Stimulated activated CD8-positive, alpha-beta memory T cell treated with anti-CD3 and anti-CD28 coated beads, Interleukin-7, amount 100 ng/mL, for 4 hours (primary cell): ENCODE results near the gene NDOR1.
"Not testable (repeated sequence)": the region's sequence is repeated elsewhere in the genome, so short reads cannot be mapped to it uniquely, and the experiment has no call there.

Experiments
- DNase-seq, 2 donors: peaks; one replicate each; pipeline ENCODE4 v3.0.0-alpha.2; 2020; ENCODE audit warnings: low read depth in 2 of 2

Gene NDOR1

DNA sequence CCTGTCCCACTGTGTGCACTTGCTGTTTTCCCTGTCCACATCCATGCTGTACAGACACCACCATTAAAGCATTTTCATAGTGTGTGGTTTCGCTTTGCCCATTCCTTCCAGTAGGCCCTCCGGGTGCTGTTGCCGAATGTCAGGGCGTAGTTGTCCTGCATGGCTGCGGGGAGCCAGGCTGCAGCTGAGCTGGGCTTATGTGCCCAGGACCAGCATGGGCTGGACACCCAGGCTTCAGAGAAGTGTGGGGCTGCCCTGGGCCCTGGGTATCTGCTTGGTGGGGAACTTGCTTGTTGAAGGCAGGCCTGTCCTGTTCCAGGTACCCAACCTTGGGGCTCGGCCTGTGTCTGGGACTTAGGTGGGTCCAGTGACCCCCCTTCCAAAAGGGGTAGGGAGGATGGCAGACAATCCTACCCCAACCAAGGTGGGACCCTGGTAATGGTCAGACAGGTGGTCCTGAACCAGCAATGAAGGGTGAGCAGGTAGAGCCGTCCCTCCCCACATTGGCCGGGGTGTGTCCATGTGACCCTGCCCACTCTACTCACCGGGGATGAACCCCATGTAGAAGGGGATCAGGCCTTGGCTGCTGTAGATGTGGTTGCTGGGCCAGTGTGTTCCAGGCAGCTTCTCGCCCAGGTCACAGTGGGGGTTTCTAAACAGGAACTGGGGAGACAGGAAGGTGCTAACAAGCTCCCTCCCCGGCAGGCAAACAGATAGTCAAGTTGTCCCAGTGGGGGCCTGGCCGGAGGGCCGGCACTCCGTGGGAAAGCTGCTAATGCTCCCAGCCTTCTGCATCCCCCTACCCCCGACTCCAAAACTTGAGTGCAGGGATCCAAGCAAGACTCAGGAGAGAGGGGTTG is 38.4 kb downstream of the NDOR1 start:
- no peak for DNase-seq

- DNase-seq: no peak
Observed at GRCh38 chr9:137244486-137245449, 39.3 kb downstream of the NDOR1 start.

GRCh38 chr9:137245450-137246421 is 40.2 kb downstream of the NDOR1 start:
- no peak for DNase-seq

- no peak for DNase-seq
Observed at GRCh38 chr9:137247135-137247915, 41.8 kb downstream of the NDOR1 start.

DNA sequence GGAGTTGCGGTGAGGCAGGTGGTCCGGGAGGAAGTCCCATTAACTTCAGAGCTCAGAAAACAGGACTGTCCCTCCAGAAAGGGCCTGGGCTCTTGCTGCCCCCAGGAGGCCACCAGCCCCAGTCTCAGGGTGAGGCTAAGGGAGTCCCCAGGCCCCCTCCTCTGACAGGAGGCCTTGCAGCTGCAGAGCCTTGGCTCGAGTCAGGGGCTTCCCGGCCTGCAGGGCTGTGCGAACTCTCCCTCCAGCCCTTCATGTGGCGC is 42.3 kb downstream of the NDOR1 start:
- DNase-seq: no peak

GRCh38 chr9:137250329-137251193 is 45.1 kb downstream of the NDOR1 start:
- no peak for DNase-seq

DNA sequence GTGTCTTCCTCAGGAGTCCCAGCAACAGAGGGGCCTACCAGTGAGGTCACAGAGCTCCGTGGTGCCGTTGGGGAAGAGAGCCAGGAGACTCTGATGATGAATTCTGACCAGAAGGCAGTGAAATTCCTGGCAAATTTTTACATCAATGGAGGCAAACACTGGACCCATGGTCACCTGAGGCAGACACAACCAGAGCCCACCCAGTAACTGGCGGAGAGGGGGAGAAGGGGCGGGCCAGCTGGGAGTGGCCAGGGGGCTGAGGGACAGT is 45.6 kb downstream of the NDOR1 start, which contains the start of gene STPG3:
STPG3 (plus strand) TSS at position 93 of the 268 bp plus-strand sequence; CDS start at position 94, 1 bp downstream.
- DNase-seq: no peak

DNA sequence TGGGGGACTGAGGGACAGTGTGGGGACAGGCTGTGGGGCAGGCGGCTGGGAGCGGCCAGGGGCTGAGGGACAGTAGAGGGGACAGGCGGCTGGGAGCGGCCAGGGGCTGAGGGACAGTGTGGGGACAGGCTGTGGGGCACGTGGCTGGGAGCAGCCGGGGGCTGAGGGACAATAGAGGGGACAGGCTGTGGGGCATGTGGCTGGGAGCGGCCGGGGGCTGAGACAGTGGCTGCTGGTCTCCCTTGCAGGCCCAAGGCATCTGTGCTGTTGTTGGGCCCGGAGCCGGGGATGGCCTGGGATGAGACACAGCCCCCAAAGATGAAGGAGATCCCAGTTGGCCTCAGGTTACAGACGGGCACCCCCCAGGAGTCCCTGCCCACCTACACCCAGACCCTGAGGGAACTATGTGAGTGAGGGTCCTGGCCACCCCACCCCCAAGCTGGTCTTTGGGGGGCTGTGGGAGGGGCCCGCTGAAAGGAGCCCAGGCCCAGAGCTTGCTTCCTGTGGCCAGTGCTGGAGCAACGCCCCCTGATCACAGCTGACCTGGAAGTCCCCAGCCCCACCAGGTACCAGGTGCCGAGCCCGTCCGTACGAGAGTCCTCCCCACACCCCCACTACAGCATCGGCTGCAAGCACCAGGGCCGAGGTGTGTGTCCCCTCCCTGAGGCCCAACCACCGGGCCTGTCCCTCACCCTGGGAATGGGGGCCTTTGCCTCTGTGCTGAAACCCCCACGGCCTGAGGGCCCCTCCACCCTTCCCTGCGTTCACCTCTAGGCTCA is 46.2 kb downstream of the NDOR1 start:
- no peak for DNase-seq

GRCh38 chr9:137252555-137253506 is 47.3 kb downstream of the NDOR1 start:
- no peak for DNase-seq

GRCh38 chr9:137253717-137254623 is 48.5 kb downstream of the NDOR1 start:
- no peak for DNase-seq

DNA sequence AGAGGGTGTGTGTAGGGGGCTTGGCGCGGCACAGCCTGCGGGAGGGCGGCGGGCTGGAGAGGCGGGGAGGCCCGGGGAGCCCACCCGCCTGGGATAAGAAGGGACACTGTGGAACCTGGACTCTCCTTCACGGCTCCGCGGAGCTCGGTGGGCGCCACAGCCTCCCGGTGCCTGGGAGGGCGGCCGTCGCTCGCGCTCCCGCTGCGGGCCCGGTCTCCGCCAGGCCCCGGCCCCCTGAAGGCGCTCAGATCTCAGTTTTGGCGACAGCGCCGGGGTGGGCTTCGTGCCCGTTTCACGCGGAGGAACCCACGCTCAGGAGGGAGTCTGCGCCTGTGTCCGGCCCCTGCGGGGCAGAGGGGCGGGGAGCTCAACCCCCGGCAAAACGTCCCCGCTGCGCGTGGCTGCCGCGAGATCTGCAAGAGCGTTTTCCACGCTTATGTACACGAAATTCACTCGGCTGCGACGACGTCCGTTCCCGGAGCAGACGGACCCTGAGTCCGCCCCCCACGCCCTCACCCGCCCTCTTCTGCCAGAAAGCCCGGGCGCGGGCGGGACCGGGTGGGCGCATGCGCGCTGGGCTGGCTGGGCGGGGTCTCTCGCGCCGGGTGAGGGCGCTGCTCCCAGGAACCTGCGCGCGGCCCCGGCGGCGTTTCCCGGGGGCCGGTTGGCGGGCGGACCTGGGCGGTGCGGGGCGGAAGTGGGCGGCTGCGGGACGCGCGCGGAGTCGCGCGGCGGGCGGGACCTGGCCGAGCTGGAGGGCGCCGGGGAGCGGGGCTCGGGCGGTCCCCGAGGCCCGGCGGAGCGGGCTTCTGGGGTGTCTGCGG is 49.3 kb downstream of the NDOR1 start, which contains the start of gene NELFB:
NELFB (plus strand) TSS at position 704 of the 824 bp plus-strand sequence.
- DNase-seq: peak; percentile 82 to 95

- no peak for DNase-seq
Observed at GRCh38 chr9:137255448-137256114, 50.1 kb downstream of the NDOR1 start.

- no peak for DNase-seq
Observed at GRCh38 chr9:137256362-137256761, 50.9 kb downstream of the NDOR1 start.

GRCh38 chr9:137256856-137257255 is 51.4 kb downstream of the NDOR1 start:
- no peak for DNase-seq

- DNase-seq: not testable (repeated sequence)
Observed at GRCh38 chr9:137262173-137262908, 56.8 kb downstream of the NDOR1 start.
